Neural cell (in vitro differentiated cells): ENCODE measurements around the gene PGM1.

Experiments
- CTCF ChIP-seq: fragments of 450-650 bp; IDR thresholded peaks from 2 replicates; pipeline ENCODE4 v1.5.1; 2014; ENCODE audit warnings: antibody characterized with exemption, mild to moderate bottlenecking, moderate library complexity; ENCODE audit not compliant: poor library complexity, severe bottlenecking
- MXI1 ChIP-seq: fragments of 450-650 bp; conservative IDR thresholded peaks from 2 replicates; pipeline ENCODE4 v1.6.1; 2014; ENCODE audit warnings: antibody characterized with exemption, mild to moderate bottlenecking; ENCODE audit not compliant: poor library complexity, severe bottlenecking
- SMC3 ChIP-seq: fragments of 450-650 bp; conservative IDR thresholded peaks from 2 replicates; pipeline ENCODE4 v1.6.1; 2014; ENCODE audit warnings: antibody characterized with exemption, mild to moderate bottlenecking, moderate library complexity; ENCODE audit not compliant: poor library complexity

- no peak for TF ChIP-seq CTCF
- no peak for TF ChIP-seq MXI1
- no peak for TF ChIP-seq SMC3
Observed at GRCh38 chr1:63703701-63704107, 110.5 kb downstream of the PGM1 start.
